ENCODE results near the gene SCD5.

- TF ChIP-seq CTCF (IDR thresholded peaks at IDR 0.05; ENCODE audit: low read length) (no peak), EZH2 (optimal IDR thresholded peaks at IDR 0.05; ENCODE audit: low read depth, low read length) (no peak), EZH2phosphoT487 (IDR thresholded peaks at IDR 0.05; ENCODE audit: low read length) (no peak)
These were observed 94.4 kb downstream of the SCD5 start for GRCh38 chr4:82704156-82704555.
